Stimulated activated naive CD4-positive, alpha-beta T cell treated with Interleukin-2 at 50 U/mL for 16 hours (primary cell): ENCODE data around the gene CNOT11.
"Not testable (repeated sequence)": the region's sequence is repeated elsewhere in the genome, so short reads cannot be mapped to it uniquely, and the experiment has no call there.

Source experiments
- DNase-seq: peaks from one replicate; lab custom pipeline; 2025; lab: John Stamatoyannopoulos, UW

The CNOT11 gene

GRCh38 chr2:101310090-101310833, 57.6 kb downstream of the CNOT11 start:
- DNase-seq, result no peak

- no peak for DNase-seq
Measured at GRCh38 chr2:101310834-101311695, 58.4 kb downstream of the CNOT11 start.

GRCh38 chr2:101311696-101312017, 59.0 kb downstream of the CNOT11 start:
- no peak for DNase-seq

- not testable (repeated sequence) for DNase-seq
Measured at GRCh38 chr2:101316568-101316967, 63.9 kb downstream of the CNOT11 start.
